DMS53 (cell line): ENCODE measurements around the gene MTCH1.
"Not testable (repeated sequence)": the region's sequence is repeated elsewhere in the genome, so short reads cannot be mapped to it uniquely, and the experiment has no call there.

Experiments used
- DNase-seq: peaks from one replicate; lab custom pipeline; 2025; lab: John Stamatoyannopoulos, UW

Gene MTCH1

GRCh38 chr6:36997811-36998722 is 12.1 kb upstream of the MTCH1 start:
- no peak for DNase-seq

GRCh38 chr6:36990401-36990800 is 4.4 kb upstream of the MTCH1 start:
- DNase-seq, result not testable (repeated sequence)

GRCh38 chr6:36989264-36989663 is 3.3 kb upstream of the MTCH1 start:
- DNase-seq, result no peak

GRCh38 chr6:36986704-36987047 is 680 bp upstream of the MTCH1 start:
- DNase-seq, result peak; percentile 50

GRCh38 chr6:36985417-36985807 is 584 bp downstream of the MTCH1 start:
- DNase-seq, result no peak

GRCh38 chr6:36984581-36985416 is 1.2 kb downstream of the MTCH1 start:
- DNase-seq, result peak; percentile 29

- no peak for DNase-seq
These were observed 2.5 kb downstream of the MTCH1 start for GRCh38 chr6:36983538-36983937.

- DNase-seq, result no peak
These were observed 4.9 kb downstream of the MTCH1 start for GRCh38 chr6:36980876-36981619.

- DNase-seq, result no peak
These were observed 5.9 kb downstream of the MTCH1 start for GRCh38 chr6:36980129-36980528.

GRCh38 chr6:36979347-36979742 is 6.7 kb downstream of the MTCH1 start:
- DNase-seq, result no peak

GRCh38 chr6:36978421-36979346 is 7.3 kb downstream of the MTCH1 start:
- no peak for DNase-seq

- peak; percentile 7 for DNase-seq
These were observed 8.5 kb downstream of the MTCH1 start for GRCh38 chr6:36977470-36977941.

- no peak for DNase-seq
These were observed 9.1 kb downstream of the MTCH1 start for GRCh38 chr6:36976931-36977330.

- DNase-seq, result no peak
These were observed 9.5 kb downstream of the MTCH1 start for GRCh38 chr6:36976509-36976908.

- DNase-seq, result no peak
These were observed 10.1 kb downstream of the MTCH1 start for GRCh38 chr6:36976007-36976264.

- DNase-seq, result no peak
These were observed 10.6 kb downstream of the MTCH1 start for GRCh38 chr6:36975231-36976006.

GRCh38 chr6:36973647-36974046 is 12.3 kb downstream of the MTCH1 start:
- no peak for DNase-seq

- DNase-seq, result no peak
These were observed 12.8 kb downstream of the MTCH1 start for GRCh38 chr6:36973190-36973589.

- DNase-seq, result no peak
These were observed 13.9 kb downstream of the MTCH1 start for GRCh38 chr6:36971921-36972673.
